WERI-Rb-1 (cell line): Measurements from ENCODE around the gene EHD3.

Experiments used
- DNase-seq: peaks from one replicate; pipeline ENCODE4 v3.0.0-alpha.2; 2020
- H3K27ac ChIP-seq: fragments of 250-450 bp; sonication (Bioruptor Pico); 2 replicates; pipeline ENCODE4 v1.5.1; 2020; ENCODE audit warnings: mild to moderate bottlenecking, moderate library complexity
- H3K27me3 ChIP-seq: fragments of 250-450 bp; sonication (Bioruptor Pico); 2 replicates; pipeline ENCODE4 v1.5.1; 2021; ENCODE audit warnings: mild to moderate bottlenecking, low read depth, moderate library complexity; ENCODE audit not compliant: insufficient read depth, severe bottlenecking
- H3K36me3 ChIP-seq: fragments of 250-450 bp; sonication (Bioruptor Pico); 2 replicates; pipeline ENCODE4 v1.5.1; 2020; ENCODE audit warnings: mild to moderate bottlenecking, moderate library complexity
- H3K4me3 ChIP-seq: 2 replicates; pipeline ENCODE4 v1.5.1; 2011; ENCODE audit warnings: low read depth, mild to moderate bottlenecking, control low read depth, low read length
- H3K9me3 ChIP-seq: fragments of 250-450 bp; sonication (Bioruptor Pico); 2 replicates; pipeline ENCODE4 v1.5.1; 2021; ENCODE audit warnings: mild to moderate bottlenecking, moderate library complexity; ENCODE audit not compliant: severe bottlenecking
- CTCF ChIP-seq: IDR thresholded peaks from 2 replicates; pipeline ENCODE4 v1.5.1; 2011; ENCODE audit warnings: low read depth, mild to moderate bottlenecking, control low read depth, inconsistent platforms, low read length

EHD3 gene

GRCh38 chr2:31265234-31265633 lies 31.3 kb downstream of the EHD3 start:
- H3K4me3 ChIP-seq, result no peak overlapping the region
- no peaks in the 10 kb centered on the region for H3K27me3 ChIP-seq
- no peaks in the 10 kb centered on the region for H3K36me3 ChIP-seq
- no peak overlapping the region for H3K27ac ChIP-seq
- no peak for TF ChIP-seq CTCF
- H3K9me3 ChIP-seq, result no peaks in the 10 kb centered on the region
- DNase-seq, result no peak

GRCh38 chr2:31266804-31267203 lies 32.9 kb downstream of the EHD3 start:
- Histone ChIP-seq H3K9me3 (no peaks in the 10 kb centered on the region), H3K27me3 (no peaks in the 10 kb centered on the region), H3K27ac (peak overlapping the region; percentile 55), H3K4me3 (no peak overlapping the region), H3K36me3 (no peaks in the 10 kb centered on the region)
- DNase-seq, result peak; percentile 87
- no peak for TF ChIP-seq CTCF

GRCh38 chr2:31267437-31268120 lies 33.6 kb downstream of the EHD3 start:
- H3K9me3 ChIP-seq, result no peaks in the 10 kb centered on the region
- no peak for TF ChIP-seq CTCF
- H3K36me3 ChIP-seq, result no peaks in the 10 kb centered on the region
- H3K27me3 ChIP-seq, result no peaks in the 10 kb centered on the region
- H3K4me3 ChIP-seq, result no peak overlapping the region
- DNase-seq, result no peak
- H3K27ac ChIP-seq, result peak overlapping the region; percentile 55

GRCh38 chr2:31268344-31268743 lies 34.4 kb downstream of the EHD3 start:
- H3K36me3 ChIP-seq, result no peaks in the 10 kb centered on the region
- no peaks in the 10 kb centered on the region for H3K9me3 ChIP-seq
- peak; percentile 51 for TF ChIP-seq CTCF
- no peak overlapping the region for H3K27ac ChIP-seq
- H3K27me3 ChIP-seq, result no peaks in the 10 kb centered on the region
- no peak overlapping the region for H3K4me3 ChIP-seq
- no peak for DNase-seq

GRCh38 chr2:31269087-31269486 lies 35.1 kb downstream of the EHD3 start:
- Histone ChIP-seq H3K9me3 (no peaks in the 10 kb centered on the region), H3K4me3 (no peak overlapping the region), H3K27ac (no peak overlapping the region), H3K36me3 (no peaks in the 10 kb centered on the region), H3K27me3 (no peaks in the 10 kb centered on the region)
- DNase-seq, result no peak
- TF ChIP-seq CTCF, result no peak

- no peak for DNase-seq
- Histone ChIP-seq H3K36me3 (no peaks in the 10 kb centered on the region), H3K27me3 (no peaks in the 10 kb centered on the region), H3K9me3 (no peaks in the 10 kb centered on the region), H3K4me3 (no peak overlapping the region), H3K27ac (no peak overlapping the region)
- no peak for TF ChIP-seq CTCF
Observed at GRCh38 chr2:31270131-31270530, 36.2 kb downstream of the EHD3 start.
